Hematopoietic multipotent progenitor cell (in vitro differentiated cells): Measurements from ENCODE around the gene KIAA0408. TPM values are rescaled to one million over a fixed set of nuclear protein-coding genes. Genes with fewer than 3 reads are reported as not detected.
"Not testable (repeated sequence)": the region's sequence is repeated elsewhere in the genome, so short reads cannot be mapped to it uniquely, and the experiment has no call there.

Source experiments
- DNase-seq, 3 donors: peaks; one replicate each; pipeline ENCODE4 v3.0.0-alpha.2; 2011 to 2015; ENCODE audit warnings: low read depth in 2 of 3, low spot score in 2 of 3
- small RNA-seq: library from RNA; depleted of rRNA; stranded (forward); fragments of <200 nt; gene quantifications from one replicate; pipeline ENCODE3, GENCODE V24; 2012
- total RNA-seq: library from RNA; depleted of rRNA; stranded (reverse); fragments of >200 nt; gene quantifications from one replicate; pipeline ENCODE4 v1.2.3, GENCODE V29; 2012

KIAA0408 gene
- total RNA-seq, 1 donor = under 0.01 TPM

- DNase-seq = peak; percentile 18 to 92 (median 82)
Observed at GRCh38 chr6:127420556-127420955, 38.6 kb downstream of the KIAA0408 start.

- DNase-seq = no peak
Observed at GRCh38 chr6:127415096-127415495, 44.1 kb downstream of the KIAA0408 start.

GRCh38 chr6:127413123-127413522, 46.1 kb downstream of the KIAA0408 start:
- not testable (repeated sequence) for DNase-seq

DNA sequence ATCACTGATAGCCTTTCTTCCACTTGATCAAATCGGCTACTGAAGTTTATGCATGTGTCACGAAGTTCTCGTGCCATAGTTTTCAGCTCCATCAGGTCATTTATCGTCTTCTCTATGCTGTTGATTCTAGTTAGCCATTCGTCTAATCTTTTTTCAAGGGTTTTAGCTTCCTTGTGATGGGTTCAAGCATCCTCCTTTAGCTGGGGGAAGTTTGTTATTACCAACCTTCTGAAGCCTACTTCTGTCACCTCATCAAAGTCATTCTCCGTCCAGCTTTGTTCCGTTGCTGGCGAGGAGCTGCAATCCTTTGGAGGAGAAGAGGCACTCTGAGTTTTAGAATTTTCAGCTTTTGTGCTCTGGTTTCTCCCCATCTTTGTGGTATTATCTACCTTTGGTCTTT, 47.2 kb downstream of the KIAA0408 start:
- DNase-seq = not testable (repeated sequence)

Small RNAs within 50 kb of the gene (small RNA-seq; reads per million reads assigned to genes)
- not detected for gene KIAA0408

Other genes with a start within 250 kb of the KIAA0408 start
- gene RNF146, start 192.5 kb downstream of the KIAA0408 start, total RNA-seq = 11.8 TPM
- 11.6 TPM for gene ECHDC1, start 115.8 kb downstream of the KIAA0408 start, total RNA-seq
- gene C6orf58, start 117.8 kb upstream of the KIAA0408 start, total RNA-seq = not detected